Right renal cortex interstitium (tissue), 3 donors: Measurements from ENCODE around the gene AFMID. TPM values are rescaled to one million over a fixed set of nuclear protein-coding genes. Genes with fewer than 3 reads are reported as not detected.

Experiments
- DNase-seq, 3 donors: peaks; one replicate each; pipeline ENCODE4 v3.0.0-alpha.2; 2013; ENCODE audit warnings: low read depth in 3 of 3, low spot score in 2 of 3
- polyA plus RNA-seq, 3 donors: library from polyadenylated mRNA; unstranded; fragments of 120-200 nt; gene quantifications; one replicate each; pipeline ENCODE4 v1.2.1, GENCODE V29; 2013; ENCODE audit not compliant: insufficient read length in 3 of 3

AFMID gene
- polyA plus RNA-seq, 3 donors: 59.5 to 64.2 (median 60.5) TPM

GRCh38 chr17:78179372-78179771 lies 7.8 kb upstream of the AFMID start:
- no peak for DNase-seq

DNA sequence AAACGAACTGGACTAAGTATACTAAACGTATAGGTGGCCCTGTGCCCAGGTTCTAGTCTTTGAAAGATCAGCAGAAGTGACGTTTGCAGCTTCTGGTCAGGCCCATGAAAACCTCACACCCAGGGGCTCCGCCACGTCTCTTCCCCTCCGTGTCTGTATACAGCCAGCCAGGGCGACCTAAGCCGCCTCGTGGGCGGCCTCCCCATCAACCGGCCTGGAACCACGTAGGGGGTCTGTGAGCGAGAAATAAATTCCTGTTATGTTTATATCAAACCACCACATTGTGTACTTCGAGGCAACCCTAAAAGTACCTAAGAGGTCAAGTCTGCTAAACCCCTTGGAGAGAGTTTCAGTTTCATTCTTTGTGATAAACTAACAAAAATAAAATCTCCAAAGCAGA lies 7.1 kb upstream of the AFMID start:
- DNase-seq: no peak

- DNase-seq: no peak
Observed at GRCh38 chr17:78180508-78180907, 6.7 kb upstream of the AFMID start.

- no peak for DNase-seq
Observed at GRCh38 chr17:78182504-78182903, 4.7 kb upstream of the AFMID start.

- no peak for DNase-seq
Observed at GRCh38 chr17:78183916-78184315, 3.2 kb upstream of the AFMID start.

DNA sequence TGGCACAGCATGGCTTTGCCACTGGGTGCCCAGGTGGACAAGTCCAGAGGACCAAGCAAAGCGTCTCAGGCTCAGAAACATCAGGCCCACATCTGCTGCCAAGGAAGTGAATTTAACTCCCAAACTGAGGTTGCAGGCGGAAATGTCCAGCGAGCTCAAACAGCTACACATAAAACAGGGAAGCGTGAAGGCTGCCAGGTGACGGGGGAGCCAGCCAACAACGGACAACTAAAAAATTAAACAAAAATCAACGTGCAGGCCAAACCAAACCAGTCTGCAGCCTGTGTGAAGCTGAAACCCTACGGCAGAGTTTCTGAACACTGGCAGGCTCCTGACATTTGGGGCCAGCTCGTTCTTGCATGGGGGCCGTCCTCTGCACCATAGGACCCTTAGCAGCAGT lies 2.8 kb upstream of the AFMID start:
- no peak for DNase-seq

DNA sequence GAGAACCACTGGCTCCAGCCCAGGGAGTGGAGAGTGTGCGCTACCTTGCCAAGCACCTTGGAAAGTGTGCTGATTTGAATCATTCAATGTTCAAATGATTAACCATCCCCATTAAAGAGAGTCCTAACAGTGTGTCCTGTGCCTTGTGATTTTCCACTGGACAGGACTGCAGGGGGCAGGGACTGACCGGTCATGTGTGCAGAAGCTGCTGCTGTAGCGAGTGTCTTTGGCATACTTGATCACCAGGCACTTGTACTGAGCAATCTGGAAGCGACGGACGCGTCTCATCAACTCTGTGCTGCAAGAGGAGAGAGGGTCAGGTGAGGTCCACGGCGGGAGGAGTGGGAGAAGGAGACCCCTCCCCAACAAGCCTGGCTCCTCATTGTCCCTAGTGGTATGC lies 2.3 kb upstream of the AFMID start:
- DNase-seq: no peak

- DNase-seq: no peak
Observed at GRCh38 chr17:78185981-78186691, 1.0 kb upstream of the AFMID start.

GRCh38 chr17:78196716-78197115 lies 9.6 kb downstream of the AFMID start:
- no peak for DNase-seq

GRCh38 chr17:78197147-78197832 lies 10.1 kb downstream of the AFMID start:
- no peak for DNase-seq

GRCh38 chr17:78200451-78200850 lies 13.3 kb downstream of the AFMID start:
- DNase-seq: no peak

DNA sequence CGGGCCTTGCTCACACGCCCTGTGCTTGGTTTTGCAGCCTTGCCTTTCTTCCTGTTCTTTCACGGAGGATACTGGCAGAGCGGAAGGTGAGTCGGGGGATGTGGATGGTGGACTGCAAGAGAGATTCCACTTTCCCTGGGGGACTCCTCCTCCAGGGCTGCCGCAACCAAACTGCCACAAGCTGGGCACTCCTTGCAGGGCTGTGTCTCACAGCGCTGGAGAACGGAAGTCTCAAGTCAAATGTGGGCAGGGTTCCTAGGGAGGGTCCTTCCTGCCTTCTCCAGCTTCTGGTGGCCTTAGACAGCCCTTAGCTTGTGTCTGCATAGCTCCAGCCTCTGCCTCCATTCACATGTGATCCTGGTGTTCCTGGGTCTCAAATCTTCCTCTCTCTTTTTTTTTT lies 15.5 kb downstream of the AFMID start:
- DNase-seq: no peak

- DNase-seq: no peak
Observed at GRCh38 chr17:78204387-78205123, 17.4 kb downstream of the AFMID start.

- no peak for DNase-seq
Observed at GRCh38 chr17:78205124-78205775, 18.1 kb downstream of the AFMID start.

DNA sequence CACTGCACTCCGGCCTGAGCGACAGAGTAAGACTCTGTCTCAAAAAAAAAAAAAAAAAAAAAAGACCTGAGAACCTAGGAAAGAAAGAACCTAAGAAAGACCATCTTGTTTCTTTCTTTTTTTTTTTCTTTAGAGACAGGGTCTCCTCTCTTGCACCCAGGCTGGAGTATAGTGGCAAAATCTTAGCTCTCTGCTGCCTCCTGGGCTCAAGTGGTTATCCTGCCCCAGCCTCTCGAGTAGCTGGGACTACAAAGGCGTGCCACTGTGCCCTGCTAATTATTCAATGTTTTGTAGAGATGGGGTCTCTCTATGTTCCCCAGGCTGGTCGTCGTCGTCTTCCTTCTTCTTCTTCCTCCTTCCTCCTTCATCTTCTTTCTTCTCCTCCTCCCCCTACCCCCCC lies 19.1 kb downstream of the AFMID start:
- DNase-seq: no peak

- DNase-seq: no peak
Observed at GRCh38 chr17:78208486-78208885, 21.3 kb downstream of the AFMID start.

GRCh38 chr17:78210111-78210510 lies 22.9 kb downstream of the AFMID start:
- no peak for DNase-seq

- DNase-seq: no peak
Observed at GRCh38 chr17:78211032-78211431, 23.9 kb downstream of the AFMID start.

- peak; percentile 23 to 69 (median 49) for DNase-seq
Observed at GRCh38 chr17:78214016-78214705, 27.0 kb downstream of the AFMID start, which contains the start of gene BIRC5. TSS of gene BIRC5 (plus strand) at chr17:78214253. CDS start at chr17:78214317, 64 bp downstream.

DNA sequence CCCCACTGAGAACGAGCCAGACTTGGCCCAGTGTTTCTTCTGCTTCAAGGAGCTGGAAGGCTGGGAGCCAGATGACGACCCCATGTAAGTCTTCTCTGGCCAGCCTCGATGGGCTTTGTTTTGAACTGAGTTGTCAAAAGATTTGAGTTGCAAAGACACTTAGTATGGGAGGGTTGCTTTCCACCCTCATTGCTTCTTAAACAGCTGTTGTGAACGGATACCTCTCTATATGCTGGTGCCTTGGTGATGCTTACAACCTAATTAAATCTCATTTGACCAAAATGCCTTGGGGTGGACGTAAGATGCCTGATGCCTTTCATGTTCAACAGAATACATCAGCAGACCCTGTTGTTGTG lies 27.5 kb downstream of the AFMID start:
- DNase-seq: no peak
